Measurements from ENCODE around the gene COBL.

The COBL gene

GRCh38 chr7:51308265-51308664 lies 8.3 kb downstream of the COBL start:
- no peak for TF ChIP-seq CTCF (IDR thresholded peaks at IDR 0.05; ENCODE audit: low read depth, low read length, missing control alignments)
- no peak overlapping the region for H3K4me3 ChIP-seq (replicated peaks; ENCODE audit: low read depth, low read length)
- DNase-seq (ENCODE audit: extremely low read depth, low read depth), result no peak

GRCh38 chr7:51307651-51308210 lies 8.9 kb downstream of the COBL start:
- no peak for TF ChIP-seq CTCF (IDR thresholded peaks at IDR 0.05; ENCODE audit: low read depth, low read length, missing control alignments)
- no peak overlapping the region for H3K4me3 ChIP-seq (replicated peaks; ENCODE audit: low read depth, low read length)
- DNase-seq (ENCODE audit: extremely low read depth, low read depth), result no peak

DNA sequence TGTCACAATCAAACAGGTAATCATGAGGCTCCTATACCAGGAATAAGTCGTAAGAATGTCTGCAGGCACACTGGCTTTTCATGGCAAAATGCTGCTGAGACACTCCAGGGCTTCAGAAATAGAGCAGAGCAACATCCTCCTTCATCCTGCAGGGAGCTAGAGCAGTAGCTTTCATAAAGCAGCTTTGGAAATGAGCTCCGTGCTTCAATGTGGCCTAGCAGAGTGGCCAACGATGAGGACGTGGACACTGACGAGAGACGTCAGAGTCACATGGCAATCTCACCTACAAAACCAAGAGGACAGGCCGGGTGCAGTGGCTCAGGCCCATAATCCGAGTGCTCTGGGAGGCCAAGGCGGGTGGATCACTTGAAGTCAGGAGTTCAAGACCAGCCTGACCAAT lies 9.8 kb downstream of the COBL start:
- no peak for DNase-seq (ENCODE audit: extremely low read depth, low read depth)
- H3K4me3 ChIP-seq (replicated peaks; ENCODE audit: low read depth, low read length), result no peak overlapping the region
- no peak for TF ChIP-seq CTCF (IDR thresholded peaks at IDR 0.05; ENCODE audit: low read depth, low read length, missing control alignments)

- no peak for TF ChIP-seq CTCF (IDR thresholded peaks at IDR 0.05; ENCODE audit: low read depth, low read length, missing control alignments)
- H3K4me3 ChIP-seq (replicated peaks; ENCODE audit: low read depth, low read length), result no peak overlapping the region
- DNase-seq (ENCODE audit: extremely low read depth, low read depth), result no peak
These were observed 11.9 kb downstream of the COBL start for GRCh38 chr7:51304729-51305128.

GRCh38 chr7:51303142-51303525 lies 13.5 kb downstream of the COBL start:
- no peak for DNase-seq (ENCODE audit: extremely low read depth, low read depth)
- H3K4me3 ChIP-seq (replicated peaks; ENCODE audit: low read depth, low read length), result no peak overlapping the region
- TF ChIP-seq CTCF (IDR thresholded peaks at IDR 0.05; ENCODE audit: low read depth, low read length, missing control alignments), result no peak

DNA sequence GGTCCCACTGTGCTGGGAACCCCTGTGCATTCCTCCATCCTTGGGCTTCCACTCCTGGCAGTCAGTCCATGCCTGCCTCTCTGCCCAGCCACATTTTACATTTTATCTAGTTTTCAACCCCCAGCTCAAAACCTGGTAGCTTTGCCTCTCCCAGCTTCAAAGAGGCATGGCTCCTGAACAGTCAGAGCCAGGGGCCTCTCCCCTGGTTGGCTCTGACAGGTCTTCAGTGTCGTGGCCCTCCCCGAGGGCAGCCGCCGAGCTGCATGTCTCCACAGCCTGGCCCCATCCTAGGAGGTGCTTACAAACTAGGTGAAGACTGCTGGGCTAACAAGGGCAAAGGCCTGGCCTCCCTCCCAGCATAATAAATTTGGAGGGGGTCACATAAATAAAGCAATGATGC lies 14.8 kb downstream of the COBL start:
- no peak for DNase-seq (ENCODE audit: extremely low read depth, low read depth)
- no peak overlapping the region for H3K4me3 ChIP-seq (replicated peaks; ENCODE audit: low read depth, low read length)
- no peak for TF ChIP-seq CTCF (IDR thresholded peaks at IDR 0.05; ENCODE audit: low read depth, low read length, missing control alignments)

Data from HFF-Myc (cell line).